ENCODE measurements around the gene SEMA5B. TPM values are rescaled to one million over a fixed set of nuclear protein-coding genes. Genes with fewer than 3 reads are reported as not detected.

The SEMA5B gene
- total RNA-seq, 1 experiment from 2014 or later, result not detected

- peak; percentile 44 for DNase-seq (ENCODE audit: low spot score)
Observed at GRCh38 chr3:122944671-122945161, 82.8 kb downstream of the SEMA5B start.

GRCh38 chr3:122943828-122944190 lies 83.8 kb downstream of the SEMA5B start:
- no peak for DNase-seq (ENCODE audit: low spot score)

GRCh38 chr3:122942937-122943827 lies 84.4 kb downstream of the SEMA5B start:
- DNase-seq (ENCODE audit: low spot score), result peak; percentile 56

GRCh38 chr3:122942239-122942638 lies 85.3 kb downstream of the SEMA5B start:
- DNase-seq (ENCODE audit: low spot score), result no peak

- DNase-seq (ENCODE audit: low spot score), result no peak
Observed at GRCh38 chr3:122941228-122942206, 86.0 kb downstream of the SEMA5B start.

GRCh38 chr3:122940628-122941086 lies 86.9 kb downstream of the SEMA5B start:
- no peak for DNase-seq (ENCODE audit: low spot score)

- no peak for DNase-seq (ENCODE audit: low spot score)
Observed at GRCh38 chr3:122938783-122939425, 88.7 kb downstream of the SEMA5B start.

- no peak for DNase-seq (ENCODE audit: low spot score)
Observed at GRCh38 chr3:122937745-122938144, 89.8 kb downstream of the SEMA5B start.

GRCh38 chr3:122936986-122937385 lies 90.6 kb downstream of the SEMA5B start:
- DNase-seq (ENCODE audit: low spot score), result no peak

GRCh38 chr3:122936335-122936734 lies 91.2 kb downstream of the SEMA5B start:
- no peak for DNase-seq (ENCODE audit: low spot score)

GRCh38 chr3:122934251-122934650 lies 93.3 kb downstream of the SEMA5B start:
- DNase-seq (ENCODE audit: low spot score), result no peak

- DNase-seq (ENCODE audit: low spot score), result no peak
Observed at GRCh38 chr3:122932251-122932967, 95.2 kb downstream of the SEMA5B start.

- DNase-seq (ENCODE audit: low spot score), result no peak
Observed at GRCh38 chr3:122931636-122932035, 95.9 kb downstream of the SEMA5B start.

- no peak for DNase-seq (ENCODE audit: low spot score)
Observed at GRCh38 chr3:122930063-122930997, 97.2 kb downstream of the SEMA5B start.

- DNase-seq (ENCODE audit: low spot score), result no peak
Observed at GRCh38 chr3:122929188-122930062, 98.1 kb downstream of the SEMA5B start.

- DNase-seq (ENCODE audit: low spot score), result no peak
Observed at GRCh38 chr3:122928396-122929187, 99.0 kb downstream of the SEMA5B start.

GRCh38 chr3:122927726-122928125 lies 99.8 kb downstream of the SEMA5B start:
- DNase-seq (ENCODE audit: low spot score), result no peak

GRCh38 chr3:122926811-122927210 lies 100.8 kb downstream of the SEMA5B start:
- DNase-seq (ENCODE audit: low spot score), result no peak
